NCI-H2171 treated with DMSO at 0.1 percent for 48 hours (cell line): Measurements from ENCODE around the gene UBE2J2.

Experiments
- DNase-seq: peaks from one replicate; lab custom pipeline; 2025; lab: John Stamatoyannopoulos, UW

Gene UBE2J2

GRCh38 chr1:1280782-1281481 lies 7.3 kb upstream of the UBE2J2 start:
- no peak for DNase-seq

DNA sequence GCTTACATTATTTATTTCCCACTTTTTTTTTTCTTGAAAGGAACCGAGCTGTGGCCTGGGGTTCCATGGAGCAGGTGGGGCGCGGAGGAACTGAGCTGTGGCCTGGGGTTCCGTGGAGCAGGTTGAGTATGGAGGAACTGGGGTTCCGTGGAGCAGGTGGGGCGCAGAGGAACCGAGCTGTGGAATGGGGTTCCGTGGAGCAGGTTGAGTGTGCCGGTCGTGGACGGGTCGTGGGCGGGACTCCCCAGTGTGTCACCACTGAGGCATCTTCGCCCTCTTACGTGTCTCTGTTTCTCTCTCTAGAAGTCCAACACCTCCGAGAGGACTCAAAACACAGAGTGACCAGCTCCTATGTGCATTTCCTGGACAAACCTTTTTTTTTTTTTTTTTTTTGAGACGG lies 5.4 kb upstream of the UBE2J2 start:
- no peak for DNase-seq

- DNase-seq = no peak
These were observed 5.0 kb upstream of the UBE2J2 start for GRCh38 chr1:1278620-1279019.

GRCh38 chr1:1275836-1276235 lies 2.2 kb upstream of the UBE2J2 start:
- no peak for DNase-seq

DNA sequence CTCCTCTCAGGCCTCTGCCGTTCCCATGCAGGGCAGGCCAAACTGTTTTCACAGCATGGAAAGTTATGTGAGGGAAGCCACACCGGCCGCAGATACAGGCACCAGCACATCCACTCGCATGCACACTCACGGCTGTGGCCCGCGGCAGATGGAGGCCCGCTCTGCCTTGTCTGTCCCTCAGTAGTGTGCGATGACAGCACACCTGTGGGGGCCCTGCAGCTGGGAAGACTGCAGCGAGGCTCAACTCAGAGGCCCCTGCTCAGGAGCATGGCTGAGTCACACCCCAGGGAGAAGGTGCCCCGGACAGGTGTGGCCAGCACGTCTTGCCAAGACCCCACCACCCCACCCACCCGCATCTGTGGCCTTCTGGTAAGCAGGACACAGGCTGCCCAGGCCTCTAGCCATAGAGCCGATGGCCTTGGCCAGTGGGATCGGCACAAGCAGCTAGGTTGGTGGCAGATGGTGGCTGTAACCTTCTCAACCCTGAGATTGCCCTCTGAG lies 1.3 kb upstream of the UBE2J2 start:
- DNase-seq = no peak

GRCh38 chr1:1274299-1274930 lies 761 bp upstream of the UBE2J2 start:
- no peak for DNase-seq

- no peak for DNase-seq
These were observed 494 bp downstream of the UBE2J2 start for GRCh38 chr1:1273209-1273511.

- DNase-seq = no peak
These were observed 1.1 kb downstream of the UBE2J2 start for GRCh38 chr1:1272341-1273208.

GRCh38 chr1:1270813-1271212 lies 2.8 kb downstream of the UBE2J2 start:
- no peak for DNase-seq

DNA sequence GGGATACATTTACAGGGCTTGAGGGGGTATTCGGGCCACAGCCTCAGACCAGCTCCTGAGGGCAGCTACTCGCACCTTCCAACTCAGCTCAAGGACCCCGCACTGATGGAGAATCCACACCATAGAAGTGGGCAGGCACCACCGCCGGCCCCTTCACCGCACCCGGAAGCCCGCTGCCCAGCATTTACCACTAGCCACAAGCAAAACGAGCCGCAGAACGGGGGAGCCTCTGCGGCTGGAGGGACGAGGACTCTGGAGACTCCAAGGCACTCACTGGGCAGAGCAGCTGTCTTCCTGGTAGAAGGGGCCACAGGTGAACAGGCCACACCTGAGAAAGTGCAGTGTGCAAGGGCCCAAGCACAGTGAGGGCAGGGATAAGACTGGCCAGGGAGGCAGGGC lies 5.4 kb downstream of the UBE2J2 start:
- DNase-seq = no peak

- DNase-seq = no peak
These were observed 6.0 kb downstream of the UBE2J2 start for GRCh38 chr1:1267488-1268283.

DNA sequence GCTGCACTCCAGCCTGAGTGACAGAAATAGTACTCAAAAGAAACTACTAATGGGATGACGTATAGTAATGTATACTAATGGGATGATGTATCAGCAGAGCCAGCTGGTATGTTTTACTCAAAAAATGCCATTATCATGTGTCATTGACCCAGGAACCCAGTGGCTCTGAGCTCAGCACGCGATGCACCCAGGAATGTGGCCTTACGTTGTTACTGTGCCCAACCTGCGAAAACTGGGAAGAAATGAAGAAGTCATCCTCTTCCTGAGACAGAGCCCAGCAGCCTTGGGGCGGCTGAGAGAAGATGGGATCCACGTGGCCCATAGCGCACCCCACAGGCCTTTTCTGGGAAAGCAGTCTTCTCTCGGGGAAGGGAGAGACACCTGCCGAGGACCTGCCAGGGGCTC lies 8.8 kb downstream of the UBE2J2 start:
- DNase-seq = no peak

GRCh38 chr1:1264026-1264425 lies 9.6 kb downstream of the UBE2J2 start:
- DNase-seq = no peak

DNA sequence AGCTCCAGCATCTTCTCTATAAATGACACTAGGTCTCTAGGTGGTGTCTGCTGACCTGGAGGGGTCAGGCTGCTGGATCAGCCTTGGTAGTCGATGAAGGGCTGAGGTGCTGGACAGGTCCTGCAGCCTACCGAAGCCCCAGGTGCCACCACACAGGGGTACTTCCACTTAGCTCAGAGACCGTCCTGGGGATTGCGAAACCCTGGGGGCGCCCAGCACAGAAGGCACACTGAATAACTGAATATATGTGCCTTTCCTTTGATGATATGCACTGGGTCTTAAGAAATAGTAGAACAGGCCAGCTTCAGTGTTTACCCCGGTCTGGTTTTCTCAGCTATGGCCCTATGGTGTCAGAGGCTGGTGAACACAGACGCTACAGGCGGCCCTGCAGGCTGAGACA lies 10.9 kb downstream of the UBE2J2 start:
- DNase-seq = no peak

DNA sequence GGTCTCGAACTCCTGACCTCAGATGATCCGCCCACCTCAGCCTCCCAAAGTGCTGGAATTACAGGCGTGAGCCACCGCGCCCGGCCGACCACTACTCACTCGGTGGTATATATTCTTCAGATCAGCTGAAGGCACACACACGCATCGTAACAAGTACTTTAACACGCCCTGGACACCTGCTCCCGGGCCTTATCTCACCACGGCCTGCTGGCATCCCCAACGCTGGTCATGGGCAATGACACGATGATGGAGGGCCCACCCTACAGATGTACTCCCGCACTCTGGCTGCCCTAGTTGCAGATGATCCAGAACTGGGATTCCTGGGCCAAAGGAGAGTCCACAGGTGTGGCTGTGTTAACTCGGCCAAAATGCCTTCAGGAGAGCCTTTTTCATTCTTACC lies 11.6 kb downstream of the UBE2J2 start:
- DNase-seq = no peak

- DNase-seq = no peak
These were observed 12.7 kb downstream of the UBE2J2 start for GRCh38 chr1:1260843-1261560.

- no peak for DNase-seq
These were observed 13.6 kb downstream of the UBE2J2 start for GRCh38 chr1:1259951-1260600.

GRCh38 chr1:1259540-1259939 lies 14.1 kb downstream of the UBE2J2 start:
- no peak for DNase-seq

DNA sequence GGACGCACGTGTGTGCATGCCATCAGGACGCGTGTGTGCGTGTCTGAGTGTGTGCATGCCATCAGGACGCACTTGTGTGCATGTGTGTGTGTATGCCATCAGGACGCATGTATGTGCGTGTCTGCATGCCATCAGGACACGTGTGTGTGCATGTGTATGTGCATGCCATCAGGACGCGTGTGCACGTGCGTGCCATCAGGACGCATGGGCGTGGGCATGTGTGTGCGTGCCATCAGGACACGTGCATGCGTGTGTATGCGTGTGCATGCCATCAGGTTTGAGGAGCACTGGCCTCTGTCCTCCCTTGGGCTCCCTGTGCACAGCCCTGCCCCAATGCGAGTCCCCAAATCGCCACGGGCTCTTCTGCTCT lies 14.6 kb downstream of the UBE2J2 start:
- DNase-seq = no peak

DNA sequence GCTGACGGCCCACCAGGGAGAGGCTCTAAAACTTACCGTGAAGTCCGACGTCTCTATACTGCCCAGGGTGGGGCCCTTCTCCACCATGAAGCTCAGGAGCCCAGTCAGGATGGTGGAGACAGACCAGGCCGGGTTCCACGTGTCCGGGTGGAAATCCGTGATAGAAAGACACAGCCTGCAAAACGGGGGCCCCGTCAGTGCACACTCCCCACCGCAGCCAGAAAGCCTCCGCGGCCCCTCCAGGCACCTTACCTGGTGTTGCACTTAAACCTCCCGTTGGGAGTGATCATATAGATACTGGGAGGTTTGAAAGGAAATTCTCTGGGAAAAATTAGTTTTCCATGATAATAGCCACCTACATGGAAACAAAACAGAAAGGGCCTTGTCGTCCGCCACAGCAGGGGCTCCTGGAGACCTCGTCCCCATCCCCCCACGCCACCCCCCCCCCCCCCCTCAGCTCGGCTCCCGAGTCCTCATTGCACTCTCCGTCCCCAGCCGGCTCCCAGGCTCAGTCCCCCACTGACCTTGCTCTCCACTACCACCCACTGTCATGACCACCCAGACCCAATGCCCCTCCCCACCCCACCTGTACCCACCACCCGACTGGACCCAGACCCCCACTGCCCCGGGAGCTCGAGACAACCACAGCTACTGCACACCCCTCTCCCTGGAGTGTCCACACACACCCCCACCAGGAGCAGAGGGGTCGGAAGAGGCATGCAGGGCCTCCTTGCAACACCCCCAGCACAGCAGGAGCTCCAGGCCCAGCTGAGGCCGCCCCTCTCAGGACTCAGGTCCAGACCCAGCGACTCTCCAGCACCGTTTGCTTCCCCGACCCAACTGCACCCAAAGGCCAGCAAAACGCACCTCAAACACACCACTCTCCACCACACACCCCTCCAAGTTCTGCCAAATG lies 16.4 kb downstream of the UBE2J2 start:
- DNase-seq = no peak
